Lower lobe of right lung (tissue), 2 donors: ENCODE measurements around the gene MYO3A. TPM values are rescaled to one million over a fixed set of nuclear protein-coding genes. Genes with fewer than 3 reads are reported as not detected.

Experiments
- ATAC-seq, 2 donors: fragments of 200-7000 bp; cut with Tn5 transposase; one replicate each; pipeline ENCODE4 v1.9.1; 2020 to 2022; ENCODE audit warnings: mild to moderate bottlenecking in 2 of 2, moderate library complexity in 2 of 2
- DNase-seq: peaks from one replicate; pipeline ENCODE4 v3.0.0-alpha.2; 2020
- H3K27ac ChIP-seq: fragments of 200-600 bp; one replicate; pipeline ENCODE4 v1.8.0; 2022
- H3K27me3 ChIP-seq: fragments of 200-600 bp; one replicate; pipeline ENCODE4 v1.8.0; 2022; ENCODE audit warnings: low read depth
- H3K36me3 ChIP-seq: fragments of 200-600 bp; one replicate; pipeline ENCODE4 v1.8.0; 2022; ENCODE audit warnings: mild to moderate bottlenecking
- H3K4me1 ChIP-seq: fragments of 200-600 bp; one replicate; pipeline ENCODE4 v1.8.0; 2022
- H3K4me3 ChIP-seq: fragments of 200-600 bp; one replicate; pipeline ENCODE4 v1.8.0; 2022; ENCODE audit warnings: mild to moderate bottlenecking
- H3K9me3 ChIP-seq: fragments of 200-600 bp; one replicate; pipeline ENCODE4 v1.8.0; 2022
- intact Hi-C: fragments of 100-400 bp; cut with DNase I; formaldehyde crosslinking; loops from one replicate; pipeline ENCODE4 v1.11.0; 2022
- total RNA-seq: library from RNA; stranded (reverse); fragmentation: NEBNext Ultra II Directional; extraction: Animal tissue kit (Norgen Biotek cat#: 25700); gene quantifications from one replicate; pipeline ENCODE4 v1.2.1, GENCODE V29; 2021
- TF ChIP-seq, protein P1 (sequence below): fragments of 200-600 bp; IDR thresholded peaks from one replicate; pipeline ENCODE4 v1.8.0; 2022; ENCODE audit warnings: antibody characterized with exemption, mild to moderate bottlenecking
- donor health status: DM: no; HTN: yes; CAD: no; lungs with severe emphysema.

MYO3A gene
- total RNA-seq, 1 donor from 2014 or later, result 0.44 TPM

DNA sequence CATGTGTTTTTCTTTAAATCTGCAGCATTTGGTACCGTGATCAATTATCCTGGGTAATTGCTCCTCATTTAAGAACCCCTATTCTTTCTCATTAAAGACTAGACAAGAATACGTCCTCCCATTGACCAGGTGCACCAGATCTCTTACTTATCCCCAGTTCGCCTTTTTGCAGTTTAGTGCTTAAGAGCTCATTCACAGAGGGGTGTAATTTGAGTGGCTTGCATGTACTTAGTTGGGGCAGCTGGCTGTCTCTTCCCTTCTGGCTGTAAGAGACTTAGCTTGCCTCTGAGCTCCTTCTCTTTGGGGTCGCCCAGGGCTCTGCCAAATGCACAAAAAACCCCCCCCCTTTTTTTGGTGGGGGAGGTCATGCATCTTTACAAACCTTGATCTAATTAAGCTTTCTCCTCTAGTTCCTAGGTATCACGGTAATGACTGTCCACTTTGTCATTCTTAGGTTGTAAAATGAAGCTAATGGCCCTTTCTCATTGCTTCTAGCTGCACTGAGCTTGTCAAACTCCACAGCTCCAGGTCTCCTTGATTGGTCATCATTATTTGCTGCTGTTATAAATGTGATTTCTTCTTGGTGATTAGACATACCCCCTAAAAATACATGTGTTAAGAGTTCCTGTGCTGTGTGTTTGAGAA is 308.8 kb downstream of the MYO3A start:
- DNase-seq, result no peak
- no peaks in the 10 kb centered on the region for H3K9me3 ChIP-seq
- ATAC-seq, result no peak
- no peaks in the 10 kb centered on the region for H3K36me3 ChIP-seq
- H3K27me3 ChIP-seq, result no peaks in the 10 kb centered on the region
- intact Hi-C loops, result no loop called here
- TF ChIP-seq, protein P1, sequence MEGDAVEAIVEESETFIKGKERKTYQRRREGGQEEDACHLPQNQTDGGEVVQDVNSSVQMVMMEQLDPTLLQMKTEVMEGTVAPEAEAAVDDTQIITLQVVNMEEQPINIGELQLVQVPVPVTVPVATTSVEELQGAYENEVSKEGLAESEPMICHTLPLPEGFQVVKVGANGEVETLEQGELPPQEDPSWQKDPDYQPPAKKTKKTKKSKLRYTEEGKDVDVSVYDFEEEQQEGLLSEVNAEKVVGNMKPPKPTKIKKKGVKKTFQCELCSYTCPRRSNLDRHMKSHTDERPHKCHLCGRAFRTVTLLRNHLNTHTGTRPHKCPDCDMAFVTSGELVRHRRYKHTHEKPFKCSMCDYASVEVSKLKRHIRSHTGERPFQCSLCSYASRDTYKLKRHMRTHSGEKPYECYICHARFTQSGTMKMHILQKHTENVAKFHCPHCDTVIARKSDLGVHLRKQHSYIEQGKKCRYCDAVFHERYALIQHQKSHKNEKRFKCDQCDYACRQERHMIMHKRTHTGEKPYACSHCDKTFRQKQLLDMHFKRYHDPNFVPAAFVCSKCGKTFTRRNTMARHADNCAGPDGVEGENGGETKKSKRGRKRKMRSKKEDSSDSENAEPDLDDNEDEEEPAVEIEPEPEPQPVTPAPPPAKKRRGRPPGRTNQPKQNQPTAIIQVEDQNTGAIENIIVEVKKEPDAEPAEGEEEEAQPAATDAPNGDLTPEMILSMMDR, result no peak
- H3K4me1 ChIP-seq, result no peaks in the 10 kb centered on the region
- H3K4me3 ChIP-seq, result no peak overlapping the region
- H3K27ac ChIP-seq, result no peak overlapping the region

DNA sequence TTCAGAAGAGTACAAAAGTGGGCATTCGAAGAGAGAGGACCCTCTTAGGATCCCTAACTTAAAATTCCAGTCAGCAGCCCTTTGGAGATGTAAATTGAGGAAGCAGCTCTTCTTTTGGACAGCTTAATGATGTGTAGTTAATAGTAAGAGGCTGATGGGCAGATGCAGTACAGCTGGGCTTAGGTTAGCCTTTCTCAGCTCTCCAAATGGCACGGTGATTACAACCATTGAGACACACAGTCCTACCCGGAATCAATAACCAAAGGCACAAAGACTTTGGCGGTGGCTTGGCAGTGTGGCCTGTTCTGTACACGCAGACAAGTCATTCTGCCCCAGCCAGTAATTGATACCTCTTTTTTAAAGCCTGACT is 309.3 kb downstream of the MYO3A start:
- Histone ChIP-seq H3K27me3 (no peaks in the 10 kb centered on the region), H3K4me3 (no peak overlapping the region), H3K4me1 (no peaks in the 10 kb centered on the region), H3K36me3 (no peaks in the 10 kb centered on the region), H3K9me3 (no peaks in the 10 kb centered on the region), H3K27ac (no peak overlapping the region)
- intact Hi-C loops, result no loop called here
- no peak for ATAC-seq
- TF ChIP-seq, protein P1, result no peak
- no peak for DNase-seq

DNA sequence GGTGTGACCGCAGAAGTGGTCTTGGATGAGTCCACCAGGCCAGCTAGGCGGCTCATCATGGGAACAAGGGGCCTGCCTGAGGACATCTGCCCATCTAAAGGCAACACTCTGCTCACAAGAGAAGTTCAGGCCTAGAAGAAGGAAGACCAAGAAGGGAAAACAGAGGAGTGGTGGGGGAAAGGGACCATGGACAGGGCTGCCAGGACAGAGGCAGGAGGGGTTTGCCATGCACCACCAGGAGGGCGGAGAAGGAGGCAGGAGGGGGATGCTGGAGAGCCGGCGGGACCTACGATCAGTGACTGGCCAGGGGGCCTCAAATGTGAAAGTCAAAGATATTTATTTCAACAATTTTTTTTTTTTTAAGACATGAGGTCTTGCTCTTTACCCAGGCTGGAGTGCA is 315.7 kb downstream of the MYO3A start:
- intact Hi-C loops, result no loop called here
- TF ChIP-seq, protein P1, result no peak
- H3K4me1 ChIP-seq, result no peaks in the 10 kb centered on the region
- H3K4me3 ChIP-seq, result no peak overlapping the region
- H3K9me3 ChIP-seq, result no peaks in the 10 kb centered on the region
- H3K27ac ChIP-seq, result no peak overlapping the region
- ATAC-seq (no peak), DNase-seq (no peak)
- H3K36me3 ChIP-seq, result no peaks in the 10 kb centered on the region
- H3K27me3 ChIP-seq, result no peaks in the 10 kb centered on the region

DNA sequence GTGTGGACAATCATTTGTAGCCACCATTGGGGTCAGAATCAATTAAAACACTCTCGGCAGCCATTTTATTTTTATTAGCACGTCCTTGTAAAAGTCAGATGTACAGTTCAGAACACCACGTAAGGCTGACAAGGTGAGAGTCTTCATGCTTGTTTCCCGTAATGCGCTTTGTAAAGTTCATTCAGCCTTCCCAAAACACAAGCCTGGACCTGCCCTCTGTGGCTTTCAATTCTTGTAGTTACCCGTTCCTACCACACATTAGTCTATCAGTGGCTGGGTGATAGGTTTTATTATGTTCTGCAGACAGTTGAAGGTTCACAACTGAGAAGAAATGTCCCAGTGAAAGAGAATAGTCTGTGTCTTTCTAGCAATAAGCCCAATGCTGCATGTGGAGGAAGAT is 317.9 kb downstream of the MYO3A start:
- H3K27ac ChIP-seq, result no peak overlapping the region
- no peaks in the 10 kb centered on the region for H3K27me3 ChIP-seq
- no peaks in the 10 kb centered on the region for H3K4me1 ChIP-seq
- H3K4me3 ChIP-seq, result no peak overlapping the region
- no peaks in the 10 kb centered on the region for H3K36me3 ChIP-seq
- TF ChIP-seq, protein P1, result no peak
- ATAC-seq, result no peak
- intact Hi-C loops, result no loop called here
- no peaks in the 10 kb centered on the region for H3K9me3 ChIP-seq
- no peak for DNase-seq

DNA sequence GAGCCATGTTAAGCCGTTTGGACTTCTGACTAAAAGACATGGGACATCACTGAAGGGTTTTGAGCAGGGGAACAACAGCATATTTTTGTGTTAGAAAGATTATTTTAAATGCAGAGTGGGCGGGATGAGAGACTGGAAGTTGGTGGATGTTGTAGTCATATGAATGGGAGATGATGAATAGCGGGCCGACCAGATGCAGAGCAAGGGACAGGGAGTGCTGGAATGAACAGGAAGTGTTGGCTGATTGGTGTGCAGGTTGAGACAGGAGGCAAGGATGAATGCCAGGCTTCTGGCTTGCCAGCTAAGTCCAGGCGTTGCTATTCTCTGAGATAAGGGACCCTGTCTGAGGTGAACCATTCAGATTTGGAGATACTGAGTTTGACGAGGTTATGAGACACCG is 320.6 kb downstream of the MYO3A start:
- ATAC-seq (no peak), DNase-seq (no peak)
- Histone ChIP-seq H3K4me1 (no peaks in the 10 kb centered on the region), H3K36me3 (no peaks in the 10 kb centered on the region), H3K9me3 (no peaks in the 10 kb centered on the region), H3K27ac (no peak overlapping the region), H3K27me3 (no peaks in the 10 kb centered on the region), H3K4me3 (no peak overlapping the region)
- TF ChIP-seq, protein P1, result no peak
- intact Hi-C loops, result no loop called here
